ENCODE results near the gene TYR. TPM values are rescaled to one million over a fixed set of nuclear protein-coding genes. Genes with fewer than 3 reads are reported as not detected.
"Not testable (repeated sequence)": the region's sequence is repeated elsewhere in the genome, so short reads cannot be mapped to it uniquely, and the experiment has no call there.

The TYR gene
- total RNA-seq, 1 donor from 2014 or later, result not detected

GRCh38 chr11:89279176-89279575 lies 101.5 kb downstream of the TYR start:
- no peak overlapping the region for H3K27ac Mint-ChIP-seq
- no peak for DNase-seq (ENCODE audit: low spot score)
- no peaks in the 10 kb centered on the region for H3K4me1 Mint-ChIP-seq (ENCODE audit: low read depth)
- H3K9me3 Mint-ChIP-seq, result no peaks in the 10 kb centered on the region
- no peak overlapping the region for H3K4me3 Mint-ChIP-seq (ENCODE audit: low read depth)
- intact Hi-C loops (cut with micrococcal nuclease), result no loop called here
- H3K27me3 Mint-ChIP-seq (ENCODE audit: low read depth), result no peaks in the 10 kb centered on the region
- H3K36me3 Mint-ChIP-seq (ENCODE audit: low read depth), result no peaks in the 10 kb centered on the region

GRCh38 chr11:89281032-89281677 lies 103.5 kb downstream of the TYR start:
- H3K9me3 Mint-ChIP-seq; H3K27ac Mint-ChIP-seq; H3K4me1 Mint-ChIP-seq (ENCODE audit: low read depth); H3K27me3 Mint-ChIP-seq (ENCODE audit: low read depth); DNase-seq (ENCODE audit: low spot score); intact Hi-C loops (cut with micrococcal nuclease); H3K36me3 Mint-ChIP-seq (ENCODE audit: low read depth); H3K4me3 Mint-ChIP-seq (ENCODE audit: low read depth): not testable (repeated sequence)

GRCh38 chr11:89286601-89287000 lies 108.9 kb downstream of the TYR start:
- H3K27me3 Mint-ChIP-seq (ENCODE audit: low read depth); DNase-seq (ENCODE audit: low spot score); H3K36me3 Mint-ChIP-seq (ENCODE audit: low read depth); H3K9me3 Mint-ChIP-seq; H3K4me3 Mint-ChIP-seq (ENCODE audit: low read depth); H3K4me1 Mint-ChIP-seq (ENCODE audit: low read depth); H3K27ac Mint-ChIP-seq; intact Hi-C loops (cut with micrococcal nuclease): not testable (repeated sequence)

- intact Hi-C loops (cut with micrococcal nuclease); H3K9me3 Mint-ChIP-seq; H3K36me3 Mint-ChIP-seq (ENCODE audit: low read depth): not testable (repeated sequence)
Measured at GRCh38 chr11:89288004-89288403, 110.3 kb downstream of the TYR start.

GRCh38 chr11:89293965-89294679 lies 116.4 kb downstream of the TYR start:
- Mint-ChIP-seq H3K4me3 (ENCODE audit: low read depth) (no peak overlapping the region), H3K36me3 (ENCODE audit: low read depth) (no peaks in the 10 kb centered on the region), H3K27me3 (ENCODE audit: low read depth) (no peaks in the 10 kb centered on the region), H3K9me3 (no peaks in the 10 kb centered on the region), H3K27ac (no peak overlapping the region), H3K4me1 (ENCODE audit: low read depth) (no peaks in the 10 kb centered on the region)
- intact Hi-C loops (cut with micrococcal nuclease), result no loop called here
- no peak for DNase-seq (ENCODE audit: low spot score)

More at GRCh38 chr11:89288004-89288403, 110.3 kb downstream of the TYR start:
- H3K4me1 Mint-ChIP-seq (ENCODE audit: low read depth); H3K4me3 Mint-ChIP-seq (ENCODE audit: low read depth); DNase-seq (ENCODE audit: low spot score); H3K27ac Mint-ChIP-seq; H3K27me3 Mint-ChIP-seq (ENCODE audit: low read depth): not testable (repeated sequence)

GRCh38 chr11:89295023-89295422 lies 117.3 kb downstream of the TYR start:
- intact Hi-C loops (cut with micrococcal nuclease); DNase-seq (ENCODE audit: low spot score); H3K4me3 Mint-ChIP-seq (ENCODE audit: low read depth); H3K27ac Mint-ChIP-seq; H3K36me3 Mint-ChIP-seq (ENCODE audit: low read depth); H3K9me3 Mint-ChIP-seq; H3K27me3 Mint-ChIP-seq (ENCODE audit: low read depth); H3K4me1 Mint-ChIP-seq (ENCODE audit: low read depth): not testable (repeated sequence)

- intact Hi-C loops (cut with micrococcal nuclease); H3K27me3 Mint-ChIP-seq (ENCODE audit: low read depth); DNase-seq (ENCODE audit: low spot score); H3K27ac Mint-ChIP-seq; H3K9me3 Mint-ChIP-seq; H3K4me3 Mint-ChIP-seq (ENCODE audit: low read depth); H3K4me1 Mint-ChIP-seq (ENCODE audit: low read depth); H3K36me3 Mint-ChIP-seq (ENCODE audit: low read depth): not testable (repeated sequence)
Measured at GRCh38 chr11:89303029-89303428, 125.4 kb downstream of the TYR start.

GRCh38 chr11:89308272-89308671 lies 130.6 kb downstream of the TYR start:
- H3K36me3 Mint-ChIP-seq (ENCODE audit: low read depth); DNase-seq (ENCODE audit: low spot score); H3K27me3 Mint-ChIP-seq (ENCODE audit: low read depth); intact Hi-C loops (cut with micrococcal nuclease); H3K4me1 Mint-ChIP-seq (ENCODE audit: low read depth); H3K27ac Mint-ChIP-seq; H3K4me3 Mint-ChIP-seq (ENCODE audit: low read depth); H3K9me3 Mint-ChIP-seq: not testable (repeated sequence)

- H3K27ac Mint-ChIP-seq; H3K27me3 Mint-ChIP-seq (ENCODE audit: low read depth); H3K4me1 Mint-ChIP-seq (ENCODE audit: low read depth); intact Hi-C loops (cut with micrococcal nuclease); H3K9me3 Mint-ChIP-seq; DNase-seq (ENCODE audit: low spot score); H3K4me3 Mint-ChIP-seq (ENCODE audit: low read depth); H3K36me3 Mint-ChIP-seq (ENCODE audit: low read depth): not testable (repeated sequence)
Measured at GRCh38 chr11:89309321-89309985, 131.8 kb downstream of the TYR start.

- DNase-seq (ENCODE audit: low spot score); intact Hi-C loops (cut with micrococcal nuclease); H3K27ac Mint-ChIP-seq; H3K36me3 Mint-ChIP-seq (ENCODE audit: low read depth); H3K27me3 Mint-ChIP-seq (ENCODE audit: low read depth); H3K4me3 Mint-ChIP-seq (ENCODE audit: low read depth); H3K4me1 Mint-ChIP-seq (ENCODE audit: low read depth); H3K9me3 Mint-ChIP-seq: not testable (repeated sequence)
Measured at GRCh38 chr11:89310607-89311006, 132.9 kb downstream of the TYR start.

- Mint-ChIP-seq H3K27ac (no peak overlapping the region), H3K27me3 (ENCODE audit: low read depth) (no peaks in the 10 kb centered on the region), H3K36me3 (ENCODE audit: low read depth) (no peaks in the 10 kb centered on the region), H3K9me3 (peaks cover 8% of the 10 kb centered on the region), H3K4me3 (ENCODE audit: low read depth) (no peak overlapping the region), H3K4me1 (ENCODE audit: low read depth) (no peaks in the 10 kb centered on the region)
- intact Hi-C loops (cut with micrococcal nuclease), result no loop called here
- no peak for DNase-seq (ENCODE audit: low spot score)
Measured at GRCh38 chr11:89321401-89321800, 143.7 kb downstream of the TYR start.

GRCh38 chr11:89327885-89328284 lies 150.2 kb downstream of the TYR start:
- DNase-seq (ENCODE audit: low spot score), result no peak
- intact Hi-C loops (cut with micrococcal nuclease), result no loop called here
- Mint-ChIP-seq H3K4me1 (ENCODE audit: low read depth) (no peaks in the 10 kb centered on the region), H3K9me3 (no peaks in the 10 kb centered on the region), H3K27me3 (ENCODE audit: low read depth) (no peaks in the 10 kb centered on the region), H3K36me3 (ENCODE audit: low read depth) (no peaks in the 10 kb centered on the region), H3K4me3 (ENCODE audit: low read depth) (no peak overlapping the region), H3K27ac (no peak overlapping the region)

GRCh38 chr11:89331940-89332339 lies 154.3 kb downstream of the TYR start:
- intact Hi-C loops (cut with micrococcal nuclease); DNase-seq (ENCODE audit: low spot score); H3K36me3 Mint-ChIP-seq (ENCODE audit: low read depth); H3K27ac Mint-ChIP-seq; H3K27me3 Mint-ChIP-seq (ENCODE audit: low read depth); H3K4me1 Mint-ChIP-seq (ENCODE audit: low read depth); H3K9me3 Mint-ChIP-seq; H3K4me3 Mint-ChIP-seq (ENCODE audit: low read depth): not testable (repeated sequence)

Data from activated T-helper 2 cell treated with anti-CD3 and anti-CD28 coated beads, Interferon-gamma antibody, Interleukin-2, Interleukin-4, amounts not matched to agents 10 μg/mL and 5 μg/mL and 100 μg/mL, durations not matched to agents 14 hours and 24 hours and 36 hours (primary cell).